ENCODE results near the gene TTC16. TPM values are rescaled to one million over a fixed set of nuclear protein-coding genes. Genes with fewer than 3 reads are reported as not detected.

TTC16 gene
- total RNA-seq, 1 donor from 2014 or later, result not detected

DNA sequence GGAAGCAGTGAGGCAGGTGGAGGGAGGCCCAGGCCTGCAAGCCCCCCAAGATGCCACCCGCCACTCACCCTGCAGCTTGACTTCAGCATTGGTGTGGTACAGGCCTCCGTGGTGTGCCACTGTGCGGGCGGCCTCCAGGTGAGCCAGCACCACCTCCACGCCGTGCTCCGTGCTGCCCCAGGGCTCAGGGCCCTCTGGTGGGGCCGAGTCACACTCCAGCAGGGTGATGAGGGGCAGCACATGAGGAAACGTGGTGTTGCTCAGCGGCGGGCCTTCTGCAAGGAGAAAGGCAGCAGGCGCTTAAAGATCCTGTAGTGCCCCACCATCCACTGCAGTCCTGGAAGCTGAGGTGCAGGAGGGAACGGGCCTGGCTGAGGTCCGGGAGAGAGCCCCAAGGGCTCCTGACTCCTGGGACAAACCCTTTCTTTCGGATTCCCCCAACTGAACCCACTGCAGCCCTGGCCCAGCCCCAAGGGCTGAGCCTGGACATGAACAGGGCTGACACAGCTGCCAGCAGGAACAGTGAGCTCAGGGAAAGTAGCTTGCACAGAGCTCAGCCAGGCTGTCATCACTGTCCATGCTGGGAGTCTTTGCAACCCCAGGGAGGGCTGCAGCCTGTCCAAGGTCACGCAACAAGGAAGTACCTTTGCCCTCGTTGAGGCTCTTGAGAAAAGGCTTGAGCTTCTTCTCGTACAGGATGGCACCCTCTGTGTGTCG, 23.9 kb downstream of the TTC16 start:
- H3K4me3 ChIP-seq, result no peak overlapping the region
- H3K4me2 ChIP-seq, result no peak overlapping the region
- peaks cover 19% of the 10 kb centered on the region for H3K27me3 ChIP-seq
- H3K4me1 ChIP-seq, result peaks cover 8% of the 10 kb centered on the region
- no peak overlapping the region for H3K9ac ChIP-seq
- H3K36me3 ChIP-seq, result no peaks in the 10 kb centered on the region
- Mint-ChIP-seq H3K27ac (no peak overlapping the region), H3K4me3 (no peak overlapping the region), H3K4me1 (peaks cover 38% of the 10 kb centered on the region), H3K9me3 (no peaks in the 10 kb centered on the region), H3K36me3 (no peaks in the 10 kb centered on the region), H3K27me3 (ENCODE audit: insufficient read depth, low read depth) (peaks cover 5% of the 10 kb centered on the region)
- no peaks in the 10 kb centered on the region for H3K9me3 ChIP-seq (ENCODE audit: low read depth)
- peaks cover 9% of the 10 kb centered on the region for H4K20me1 ChIP-seq (ENCODE audit: low read depth)
- no peak for DNase-seq (ENCODE audit: low spot score)
- H3K27ac ChIP-seq, result no peak overlapping the region
- TF ChIP-seq EZH2phosphoT487 (IDR thresholded peaks at IDR 0.05) (no peak), EZH2 (IDR thresholded peaks at IDR 0.05) (no peak)
- TF ChIP-seq, protein P1, sequence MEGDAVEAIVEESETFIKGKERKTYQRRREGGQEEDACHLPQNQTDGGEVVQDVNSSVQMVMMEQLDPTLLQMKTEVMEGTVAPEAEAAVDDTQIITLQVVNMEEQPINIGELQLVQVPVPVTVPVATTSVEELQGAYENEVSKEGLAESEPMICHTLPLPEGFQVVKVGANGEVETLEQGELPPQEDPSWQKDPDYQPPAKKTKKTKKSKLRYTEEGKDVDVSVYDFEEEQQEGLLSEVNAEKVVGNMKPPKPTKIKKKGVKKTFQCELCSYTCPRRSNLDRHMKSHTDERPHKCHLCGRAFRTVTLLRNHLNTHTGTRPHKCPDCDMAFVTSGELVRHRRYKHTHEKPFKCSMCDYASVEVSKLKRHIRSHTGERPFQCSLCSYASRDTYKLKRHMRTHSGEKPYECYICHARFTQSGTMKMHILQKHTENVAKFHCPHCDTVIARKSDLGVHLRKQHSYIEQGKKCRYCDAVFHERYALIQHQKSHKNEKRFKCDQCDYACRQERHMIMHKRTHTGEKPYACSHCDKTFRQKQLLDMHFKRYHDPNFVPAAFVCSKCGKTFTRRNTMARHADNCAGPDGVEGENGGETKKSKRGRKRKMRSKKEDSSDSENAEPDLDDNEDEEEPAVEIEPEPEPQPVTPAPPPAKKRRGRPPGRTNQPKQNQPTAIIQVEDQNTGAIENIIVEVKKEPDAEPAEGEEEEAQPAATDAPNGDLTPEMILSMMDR (IDR thresholded peaks at IDR 0.05), result no peak
- no peaks in the 10 kb centered on the region for H3K79me2 ChIP-seq (ENCODE audit: low read depth)
- H3F3A ChIP-seq (ENCODE audit: low read depth), result peaks cover 22% of the 10 kb centered on the region
- no peak overlapping the region for H2AFZ ChIP-seq (replicated peaks)

- Mint-ChIP-seq H3K9me3 (no peaks in the 10 kb centered on the region), H3K27ac (no peak overlapping the region), H3K4me3 (peak overlapping the region; percentile 90), H3K4me1 (peaks cover 30% of the 10 kb centered on the region), H3K36me3 (no peaks in the 10 kb centered on the region), H3K27me3 (ENCODE audit: insufficient read depth, low read depth) (peaks cover 7% of the 10 kb centered on the region)
- H3F3A ChIP-seq (ENCODE audit: low read depth), result peaks cover 12% of the 10 kb centered on the region
- H4K20me1 ChIP-seq (ENCODE audit: low read depth), result peaks cover 9% of the 10 kb centered on the region
- peak overlapping the region; percentile 90 for H2AFZ ChIP-seq (replicated peaks)
- H3K4me2 ChIP-seq, result peak overlapping the region; percentile 89
- no peak overlapping the region for H3K27ac ChIP-seq
- no peak for TF ChIP-seq EZH2phosphoT487 (IDR thresholded peaks at IDR 0.05)
- TF ChIP-seq, protein P1 (IDR thresholded peaks at IDR 0.05), result no peak
- H3K27me3 ChIP-seq, result peaks cover 19% of the 10 kb centered on the region
- peak overlapping the region; percentile 55 for H3K4me3 ChIP-seq
- peak; percentile 97 for DNase-seq (ENCODE audit: low spot score)
- H3K79me2 ChIP-seq (ENCODE audit: low read depth), result no peaks in the 10 kb centered on the region
- no peaks in the 10 kb centered on the region for H3K36me3 ChIP-seq
- no peaks in the 10 kb centered on the region for H3K9me3 ChIP-seq (ENCODE audit: low read depth)
- no peak overlapping the region for H3K9ac ChIP-seq
- H3K4me1 ChIP-seq, result no peaks in the 10 kb centered on the region
Observed at GRCh38 chr9:127741831-127742434, 26.1 kb downstream of the TTC16 start.

DNA sequence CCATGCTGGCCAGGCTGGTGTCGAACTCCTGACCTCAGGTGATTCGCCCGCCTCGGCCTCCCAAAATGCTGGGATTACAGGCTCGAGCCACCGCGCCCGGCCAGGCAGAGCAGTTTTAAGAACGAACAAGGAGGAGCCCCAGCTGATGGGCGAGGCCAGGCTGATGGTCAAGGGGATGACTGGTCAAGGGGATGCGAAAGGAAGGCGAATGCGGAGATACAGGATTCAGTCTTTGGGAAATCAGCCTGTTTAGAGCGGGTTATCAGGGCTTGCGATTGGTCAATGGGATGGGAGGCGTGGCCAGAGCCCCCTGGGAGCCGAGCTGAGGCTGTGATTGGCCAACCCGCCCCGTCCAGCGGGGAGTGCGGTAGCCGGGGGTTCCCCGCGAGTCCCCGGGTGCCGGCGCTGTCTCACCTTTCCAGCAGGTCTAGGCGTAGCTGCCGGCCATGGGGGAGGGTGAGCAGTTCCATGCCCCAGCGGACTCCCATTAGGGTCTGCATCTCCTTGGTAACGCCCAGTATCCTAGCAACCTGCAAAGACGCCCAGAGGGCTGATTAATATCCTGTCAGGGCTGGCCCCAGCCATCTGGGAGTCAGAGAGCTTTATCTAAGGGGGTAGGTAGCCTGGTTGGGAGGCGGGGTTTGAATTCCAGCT, 26.7 kb downstream of the TTC16 start:
- Mint-ChIP-seq H3K9me3 (no peaks in the 10 kb centered on the region), H3K27me3 (ENCODE audit: insufficient read depth, low read depth) (peaks cover 9% of the 10 kb centered on the region), H3K4me1 (peaks cover 26% of the 10 kb centered on the region), H3K4me3 (peak overlapping the region; percentile 90), H3K36me3 (no peaks in the 10 kb centered on the region), H3K27ac (peak overlapping the region; percentile 42)
- H3K36me3 ChIP-seq, result no peaks in the 10 kb centered on the region
- no peak for TF ChIP-seq EZH2 (IDR thresholded peaks at IDR 0.05)
- TF ChIP-seq EZH2phosphoT487 (IDR thresholded peaks at IDR 0.05), result no peak
- TF ChIP-seq, protein P1 (IDR thresholded peaks at IDR 0.05), result no peak
- H3K4me2 ChIP-seq, result peak overlapping the region; percentile 89
- H2AFZ ChIP-seq (replicated peaks), result peak overlapping the region; percentile 90
- H3K27me3 ChIP-seq, result peaks cover 19% of the 10 kb centered on the region
- H4K20me1 ChIP-seq (ENCODE audit: low read depth), result peaks cover 9% of the 10 kb centered on the region
- DNase-seq (ENCODE audit: low spot score), result peak; percentile 90
- H3K9ac ChIP-seq, result no peak overlapping the region
- H3K4me1 ChIP-seq, result no peaks in the 10 kb centered on the region
- H3K9me3 ChIP-seq (ENCODE audit: low read depth), result no peaks in the 10 kb centered on the region
- H3K79me2 ChIP-seq (ENCODE audit: low read depth), result no peaks in the 10 kb centered on the region
- H3F3A ChIP-seq (ENCODE audit: low read depth), result peaks cover 12% of the 10 kb centered on the region
- H3K27ac ChIP-seq, result no peak overlapping the region
- H3K4me3 ChIP-seq, result peak overlapping the region; percentile 55
